K562 (cell line): ENCODE measurements around the gene ARFGEF3. TPM values are rescaled to one million over a fixed set of nuclear protein-coding genes. Genes with fewer than 3 reads are reported as not detected.

Source experiments
- ATAC-seq: fragments of 200-7000 bp; cut with Tn5 transposase; 3 replicates; pipeline ENCODE4 v1.9.1; 2020; ENCODE audit warnings: moderate library complexity
- BruUV-seq: library from RNA; stranded (reverse); fragments of 400-500 nt; replicated peaks from 2 replicates; lab custom pipeline; 2021; lab: Mats Ljungman, UMichigan
- CTCF ChIA-PET: fragments of 300-600 bp; formaldehyde crosslinking; extraction: SDS; loops from one replicate; lab custom pipeline; 2021; ENCODE audit warnings: low intra/inter-chr PET ratio; lab: Yijun Ruan, JAX
- POLR2A ChIA-PET: fragments of 300-600, 350-650 bp; sonication (Branson Sonifier 250); formaldehyde crosslinking; extraction: SDS; loops from one replicate; lab custom pipeline; 2021; ENCODE audit warnings: antibody characterized with exemption, inconsistent platforms; lab: Yijun Ruan, JAX
- DNase-seq, 4 experiments: peaks; one replicate each; pipeline versions ENCODE4 v3.0.0 to v3.0.0-alpha.2; 2011 to 2018; ENCODE audit warnings: low spot score in 3 of 4, mixed read lengths in 3 of 4; ENCODE audit errors: extremely low read depth in 1 of 4
- FAIRE-seq: peaks from 2 replicates; lab custom pipeline; 2011; peaks lifted over from hg19 to GRCh38; lab: Jason Lieb, UNC
- H2AFZ ChIP-seq: 2 replicates; pipeline ENCODE4 v1.6.0; 2011; ENCODE audit warnings: low read depth, low read length, control low read depth, inconsistent platforms
- H3K27ac ChIP-seq: fragments of 200-600 bp; 3 replicates; pipeline ENCODE4 v1.8.0; 2011; ENCODE audit warnings: low read depth, mild to moderate bottlenecking, control low read depth, inconsistent platforms, low read length, moderate library complexity, mixed read lengths; ENCODE audit errors: extremely low read depth
- H3K27me3 ChIP-seq, 2 experiments: fragments of 300-600 bp in 1 of 2; 2 replicates in 1 of 2; 3 replicates in 1 of 2; pipeline versions ENCODE4 v1.6.0 to v1.8.0; 2011; ENCODE audit warnings: inconsistent platforms in 2 of 2, low read length in 2 of 2, mild to moderate bottlenecking in 1 of 2, mixed read lengths in 1 of 2, moderate library complexity in 1 of 2; ENCODE audit not compliant: control insufficient read depth in 2 of 2, insufficient read depth in 2 of 2
- H3K36me3 ChIP-seq: fragments of 300-600 bp; 3 replicates; pipeline ENCODE4 v1.8.0; 2011; ENCODE audit warnings: mild to moderate bottlenecking, low read length, inconsistent platforms; ENCODE audit not compliant: control insufficient read depth, insufficient read depth
- H3K4me1 ChIP-seq, 2 experiments: fragments of 200-600 bp in 1 of 2; replicated peaks in 1 of 2; 2 replicates in 1 of 2; 3 replicates in 1 of 2; pipeline versions ENCODE4 v1.5.1 to v1.8.0; 2011; ENCODE audit warnings: inconsistent platforms in 2 of 2, low read length in 2 of 2, mild to moderate bottlenecking in 1 of 2, mixed read lengths in 1 of 2, moderate library complexity in 1 of 2; ENCODE audit not compliant: control insufficient read depth in 2 of 2, insufficient read depth in 2 of 2
- H3K4me2 ChIP-seq: 2 replicates; pipeline ENCODE4 v1.6.1; 2011; ENCODE audit warnings: low read length, control low read depth, inconsistent platforms, mixed read lengths; ENCODE audit not compliant: insufficient read depth
- H3K4me3 ChIP-seq: fragments of 200-600 bp; sonication (generic), shearing (Covaris generic); 2 replicates; pipeline ENCODE4 v1.5.1; 2016; ENCODE audit warnings: control low read depth, inconsistent platforms
- H3K79me2 ChIP-seq: fragments of 200-600 bp; 3 replicates; pipeline ENCODE4 v1.8.0; 2011; ENCODE audit warnings: low read length, inconsistent platforms; ENCODE audit not compliant: control insufficient read depth, insufficient read depth
- H3K9ac ChIP-seq, 2 experiments: 2 replicates each; pipeline versions ENCODE4 v1.6.0 to v1.6.1; 2011; ENCODE audit warnings: low read depth in 2 of 2, low read length in 2 of 2, control low read depth in 1 of 2, inconsistent platforms in 1 of 2, mild to moderate bottlenecking in 1 of 2, mixed read lengths in 1 of 2; ENCODE audit not compliant: insufficient read depth in 1 of 2
- H3K9me1 ChIP-seq: one replicate; pipeline ENCODE4 v1.6.0; 2011; ENCODE audit warnings: inconsistent platforms, mild to moderate bottlenecking, low read length, moderate library complexity; ENCODE audit not compliant: control insufficient read depth, insufficient read depth
- H3K9me3 ChIP-seq: replicated peaks from 2 replicates; pipeline ENCODE4 v1.5.1; 2011; ENCODE audit warnings: low read depth, low read length, inconsistent platforms; ENCODE audit not compliant: control insufficient read depth, insufficient read depth
- H4K20me1 ChIP-seq: replicated peaks from 2 replicates; pipeline ENCODE4 v1.6.1; 2011; ENCODE audit warnings: low read length, inconsistent platforms, mixed read lengths; ENCODE audit not compliant: control insufficient read depth, insufficient read depth
- HNRNPH1 ChIP-seq: fragments of 200-400 bp; formaldehyde crosslinking; optimal IDR thresholded peaks from 2 replicates; pipeline ENCODE3; 2017; ENCODE audit warnings: low read depth, mild to moderate bottlenecking, low read length, moderate library complexity
- MCM7 ChIP-seq, 2 experiments: fragments of 450-650 bp; IDR thresholded peaks; 2 replicates each; pipeline ENCODE4 v1.6.1; 2016 to 2018
- OTX1 ChIP-seq: fragments of 450-650 bp; formaldehyde crosslinking; IDR thresholded peaks from 2 replicates; pipeline ENCODE4 v1.4.0; 2022; ENCODE audit warnings: mild to moderate bottlenecking
- RBM25 ChIP-seq: fragments of 200-400 bp; formaldehyde crosslinking; IDR thresholded peaks from 2 replicates; pipeline ENCODE4 v1.6.1; 2018; ENCODE audit warnings: low read length, low read depth, moderate library complexity; ENCODE audit not compliant: severe bottlenecking
- ZBTB26 ChIP-seq: fragments of 450-650 bp; formaldehyde crosslinking; IDR thresholded peaks from 2 replicates; pipeline ENCODE4 v1.4.0; 2022; ENCODE audit warnings: missing genetic modification characterization
- ZNF121 ChIP-seq: sonication (generic); formaldehyde crosslinking; conservative IDR thresholded peaks from 2 replicates; pipeline ENCODE4 v1.8.0; 2022; ENCODE audit warnings: missing genetic modification reagents
- ZNF354B ChIP-seq: fragments of 250-450 bp; sonication (Bioruptor Pico); IDR thresholded peaks from 2 replicates; pipeline ENCODE4 v1.4.0; 2020
- in situ Hi-C: fragments of 300-500 bp; cut with MboI; formaldehyde crosslinking; loops from 4 replicates; pipeline ENCODE4 v1.15.0; 2018; ENCODE audit warnings: inconsistent platforms, mixed read lengths
- intact Hi-C: fragments of 100-400 bp; cut with micrococcal nuclease; formaldehyde crosslinking; loops from 2 replicates; pipeline ENCODE4 v1.14.2; 2022
- polyA plus RNA-seq, 8 experiments: library from polyadenylated mRNA; depleted of rRNA in 4 of 8; stranded (reverse) in 5 of 8; unstranded in 3 of 8; fragments of >200 nt; fragmentation: Nextera tagmentation in 2 of 8; fragmentation: Illumina TruSeq in 1 of 8; extraction: Ambion mirVana in 2 of 8; extraction: Trizol in 1 of 8; gene quantifications; 2 replicates each; pipeline versions ENCODE4 v1.2.1 to v1.2.3, GENCODE V29; 2011 to 2014; ENCODE audit warnings: inconsistent platforms in 1 of 8, missing spikeins in 1 of 8
- total RNA-seq, 7 experiments: library from RNA; depleted of rRNA in 6 of 7; stranded (reverse); fragments of >200 nt in 6 of 7; fragmentation: Illumina TruSeq in 2 of 7; extraction: Trizol in 2 of 7; gene quantifications; 2 replicates each; pipeline versions ENCODE4 v1.2.1 to v1.2.3, GENCODE V29; 2011 to 2021; ENCODE audit warnings: low replicate concordance in 1 of 7

ARFGEF3 gene
- total and polyA plus RNA-seq, 9 of the 15 experiments (the other 6 are each of a cell fraction or from before 2014, with no cell fraction given), result under 0.01 to 0.02 TPM; not detected in 7

DNA sequence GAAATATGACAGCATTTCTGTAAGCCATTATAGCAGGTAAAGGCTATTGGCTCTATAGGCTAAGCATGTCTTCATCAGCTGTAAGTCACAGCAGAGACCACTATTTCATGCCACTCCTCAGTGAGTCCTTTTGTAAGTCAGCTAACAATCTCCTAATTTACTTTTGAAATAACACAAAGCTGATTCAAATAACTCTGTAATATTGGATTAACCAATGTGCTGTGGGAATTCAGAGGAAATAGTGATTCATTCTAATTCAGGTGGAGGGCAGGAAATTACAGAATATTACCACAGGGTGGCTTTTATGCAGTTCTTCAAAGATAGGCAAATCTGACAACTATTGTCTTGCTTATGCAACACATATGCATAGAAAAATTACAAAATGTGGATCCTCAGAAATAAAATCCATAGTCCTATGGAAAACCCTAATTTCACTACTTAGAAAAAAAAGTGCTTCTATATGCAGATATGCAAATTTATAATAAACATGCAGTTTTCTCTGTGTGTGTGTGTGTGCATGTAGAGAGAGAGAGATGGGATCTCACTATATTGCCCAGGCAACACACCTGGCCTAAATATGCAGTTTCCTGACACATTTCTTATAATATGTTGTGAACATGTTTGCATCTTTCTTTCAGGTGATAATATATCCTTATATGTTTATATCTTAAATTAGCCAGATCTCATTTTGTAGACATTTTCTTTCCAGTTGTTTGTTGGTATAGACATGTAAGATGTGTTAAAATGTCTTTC is 211.1 kb downstream of the ARFGEF3 start:
- DNase-seq, result peak in 1 of 4 experiments; percentile 17
- in situ Hi-C loops, result no loop called here
- BruUV-seq, result no TSS peak
- Histone ChIP-seq H3K9me1 (no peaks in the 10 kb centered on the region), H3K4me1 (peaks cover 4 to 20% of the 10 kb centered on the region in 2 experiments), H3K4me3 (no peak overlapping the region), H3K9me3 (no peaks in the 10 kb centered on the region)
- ChIA-PET POLR2A (no interaction called here), CTCF (no interaction called here)
- ATAC-seq, result no peak
- TF ChIP-seq HNRNPH1 (no peak), RBM25 (peak; percentile 76), ZNF121 (CRISPR knock-in tag) (peak; percentile 60; the same call in 1 of the 2 replicates), MCM7 (IDR thresholded peaks at IDR 0.05) (no peak)
- TF ChIP-seq, all 486 proteins: peak for 2
- intact Hi-C loops, result no loop called here
- Histone ChIP-seq H2AFZ (no peak overlapping the region), H3K9ac (no peak overlapping the region), H4K20me1 (no peaks in the 10 kb centered on the region), H3K27me3 (peaks cover 2 to 3% of the 10 kb centered on the region in 2 experiments; a peak in 4 of 5 replicates), H3K36me3 (no peaks in the 10 kb centered on the region), H3K79me2 (no peaks in the 10 kb centered on the region), H3K4me2 (no peak overlapping the region), H3K27ac (no peak overlapping the region)
- FAIRE-seq, result no peak

DNA sequence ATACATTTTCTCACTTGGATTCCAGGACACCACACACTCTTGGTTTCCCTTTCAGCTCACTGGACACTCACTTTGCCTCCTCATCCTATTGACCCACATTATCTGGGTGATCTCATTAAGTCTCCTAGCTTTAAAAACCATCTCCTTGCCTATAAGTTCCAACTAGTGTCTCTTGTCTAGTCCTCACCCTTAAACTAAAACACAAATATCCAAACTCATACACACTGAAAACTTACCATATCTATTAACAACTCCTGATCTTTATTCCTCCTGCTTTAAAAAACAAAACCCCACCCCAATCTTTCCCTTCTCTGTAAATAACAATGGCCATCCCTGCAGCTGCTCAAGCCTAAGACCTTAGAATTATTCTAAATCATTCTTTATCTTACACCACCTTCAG is 212.5 kb downstream of the ARFGEF3 start:
- H3K4me3 ChIP-seq, result no peak overlapping the region
- H3K4me2 ChIP-seq, result no peak overlapping the region
- ChIA-PET POLR2A (interaction anchor here (1.0 kb wide), 1 partner anchor 11 kb away, joined by 3 read pairs; no protein-coding TSS in a partner anchor), CTCF (no interaction called here)
- intact Hi-C loops, result no loop called here
- DNase-seq, result no peak
- no peaks in the 10 kb centered on the region for H3K36me3 ChIP-seq
- H3K79me2 ChIP-seq, result no peaks in the 10 kb centered on the region
- H3K9me1 ChIP-seq, result no peaks in the 10 kb centered on the region
- BruUV-seq, result no TSS peak
- H2AFZ ChIP-seq, result no peak overlapping the region
- no peaks in the 10 kb centered on the region for H4K20me1 ChIP-seq
- no peaks in the 10 kb centered on the region for H3K9me3 ChIP-seq
- H3K4me1 ChIP-seq, result peaks cover 4 to 20% of the 10 kb centered on the region in 2 experiments
- no peak for ATAC-seq
- H3K9ac ChIP-seq, result no peak overlapping the region
- H3K27me3 ChIP-seq, result peaks cover 8 to 10% of the 10 kb centered on the region in 2 experiments; a peak in 4 of 5 replicates
- in situ Hi-C loops, result no loop called here
- no peak for FAIRE-seq
- H3K27ac ChIP-seq, result no peak overlapping the region
- TF ChIP-seq OTX1 (CRISPR knock-in tag) (peak; percentile 55; the same call in 1 of the 2 replicates), ZBTB26 (CRISPR knock-in tag) (0 out of 2 replicates have a peak, but pooled peaks have one; percentile 51), ZNF354B (no peak)
